Measurements from ENCODE around the gene RND2.

DNA sequence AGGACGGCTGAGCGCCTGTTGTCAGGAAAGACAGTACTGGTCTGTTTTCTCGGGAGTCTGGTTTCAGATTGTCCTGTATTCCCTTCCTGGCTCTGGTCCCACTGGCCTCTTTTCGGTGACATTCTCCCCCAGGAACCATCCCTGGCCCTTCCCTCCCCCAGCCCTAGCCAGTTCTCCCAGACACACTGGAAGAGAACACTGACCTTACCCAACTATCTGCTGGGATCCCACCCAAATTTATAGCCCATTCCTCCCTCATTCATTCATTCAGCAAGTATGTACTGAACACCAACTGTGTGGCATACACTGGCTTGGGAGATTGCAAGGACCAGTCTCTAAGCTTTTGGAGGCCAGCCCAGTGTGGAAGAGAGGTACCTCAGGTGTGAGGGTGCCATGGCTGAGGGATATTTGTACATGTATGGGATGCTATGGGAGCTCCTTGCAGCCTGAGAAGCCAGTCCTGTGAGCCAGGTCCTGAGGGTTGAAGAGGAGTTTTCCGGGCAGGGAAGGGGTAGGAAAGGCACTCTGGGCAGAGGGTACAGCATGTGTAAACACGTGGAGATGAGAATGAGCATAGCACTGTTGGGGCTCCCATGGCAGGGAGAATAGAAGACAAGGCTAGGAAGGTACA, 5.2 kb downstream of the RND2 start:
- TF ChIP-seq POLR2AphosphoS5 (IDR thresholded peaks at IDR 0.05; ENCODE audit: low read depth, low read length) (no peak), SIN3A (IDR thresholded peaks at IDR 0.05; ENCODE audit: borderline replicate concordance, insufficient read depth, low read depth, low read length) (no peak), TCF7L2 (IDR thresholded peaks at IDR 0.05; ENCODE audit: low read depth, low read length) (no peak)
- TF ChIP-seq, protein P1, sequence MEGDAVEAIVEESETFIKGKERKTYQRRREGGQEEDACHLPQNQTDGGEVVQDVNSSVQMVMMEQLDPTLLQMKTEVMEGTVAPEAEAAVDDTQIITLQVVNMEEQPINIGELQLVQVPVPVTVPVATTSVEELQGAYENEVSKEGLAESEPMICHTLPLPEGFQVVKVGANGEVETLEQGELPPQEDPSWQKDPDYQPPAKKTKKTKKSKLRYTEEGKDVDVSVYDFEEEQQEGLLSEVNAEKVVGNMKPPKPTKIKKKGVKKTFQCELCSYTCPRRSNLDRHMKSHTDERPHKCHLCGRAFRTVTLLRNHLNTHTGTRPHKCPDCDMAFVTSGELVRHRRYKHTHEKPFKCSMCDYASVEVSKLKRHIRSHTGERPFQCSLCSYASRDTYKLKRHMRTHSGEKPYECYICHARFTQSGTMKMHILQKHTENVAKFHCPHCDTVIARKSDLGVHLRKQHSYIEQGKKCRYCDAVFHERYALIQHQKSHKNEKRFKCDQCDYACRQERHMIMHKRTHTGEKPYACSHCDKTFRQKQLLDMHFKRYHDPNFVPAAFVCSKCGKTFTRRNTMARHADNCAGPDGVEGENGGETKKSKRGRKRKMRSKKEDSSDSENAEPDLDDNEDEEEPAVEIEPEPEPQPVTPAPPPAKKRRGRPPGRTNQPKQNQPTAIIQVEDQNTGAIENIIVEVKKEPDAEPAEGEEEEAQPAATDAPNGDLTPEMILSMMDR (IDR thresholded peaks at IDR 0.05): no peak
- TF ChIP-seq, protein P2, sequence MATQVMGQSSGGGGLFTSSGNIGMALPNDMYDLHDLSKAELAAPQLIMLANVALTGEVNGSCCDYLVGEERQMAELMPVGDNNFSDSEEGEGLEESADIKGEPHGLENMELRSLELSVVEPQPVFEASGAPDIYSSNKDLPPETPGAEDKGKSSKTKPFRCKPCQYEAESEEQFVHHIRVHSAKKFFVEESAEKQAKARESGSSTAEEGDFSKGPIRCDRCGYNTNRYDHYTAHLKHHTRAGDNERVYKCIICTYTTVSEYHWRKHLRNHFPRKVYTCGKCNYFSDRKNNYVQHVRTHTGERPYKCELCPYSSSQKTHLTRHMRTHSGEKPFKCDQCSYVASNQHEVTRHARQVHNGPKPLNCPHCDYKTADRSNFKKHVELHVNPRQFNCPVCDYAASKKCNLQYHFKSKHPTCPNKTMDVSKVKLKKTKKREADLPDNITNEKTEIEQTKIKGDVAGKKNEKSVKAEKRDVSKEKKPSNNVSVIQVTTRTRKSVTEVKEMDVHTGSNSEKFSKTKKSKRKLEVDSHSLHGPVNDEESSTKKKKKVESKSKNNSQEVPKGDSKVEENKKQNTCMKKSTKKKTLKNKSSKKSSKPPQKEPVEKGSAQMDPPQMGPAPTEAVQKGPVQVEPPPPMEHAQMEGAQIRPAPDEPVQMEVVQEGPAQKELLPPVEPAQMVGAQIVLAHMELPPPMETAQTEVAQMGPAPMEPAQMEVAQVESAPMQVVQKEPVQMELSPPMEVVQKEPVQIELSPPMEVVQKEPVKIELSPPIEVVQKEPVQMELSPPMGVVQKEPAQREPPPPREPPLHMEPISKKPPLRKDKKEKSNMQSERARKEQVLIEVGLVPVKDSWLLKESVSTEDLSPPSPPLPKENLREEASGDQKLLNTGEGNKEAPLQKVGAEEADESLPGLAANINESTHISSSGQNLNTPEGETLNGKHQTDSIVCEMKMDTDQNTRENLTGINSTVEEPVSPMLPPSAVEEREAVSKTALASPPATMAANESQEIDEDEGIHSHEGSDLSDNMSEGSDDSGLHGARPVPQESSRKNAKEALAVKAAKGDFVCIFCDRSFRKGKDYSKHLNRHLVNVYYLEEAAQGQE (IDR thresholded peaks at IDR 0.05; ENCODE audit: insufficient read depth in 1 of 2, low read depth in 2 of 2, low read length in 1 of 2): no peak
